ENCODE data around the gene CEACAM4.

CEACAM4 gene

DNA sequence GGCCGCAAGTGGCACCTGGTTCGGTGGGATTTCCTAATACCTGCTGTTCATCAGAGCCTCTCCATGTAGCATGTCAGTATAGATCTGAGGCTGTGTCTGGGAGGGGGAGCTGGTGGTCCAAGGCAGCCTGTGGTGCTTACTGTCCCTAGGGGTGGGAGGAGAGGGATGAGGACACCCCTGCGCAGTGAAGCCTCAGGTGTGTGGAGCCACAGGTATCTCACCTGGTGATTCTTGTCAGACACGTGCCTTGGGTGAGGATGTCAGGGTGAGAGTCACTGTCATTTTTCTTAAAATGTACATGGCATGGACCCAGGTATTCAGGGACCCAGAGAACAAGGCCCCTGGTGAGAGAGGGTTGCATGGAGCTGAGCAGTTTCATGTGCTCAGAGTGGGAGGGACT lies 11.7 kb downstream of the CEACAM4 start:
- Histone ChIP-seq H2BK5ac (ENCODE audit: low read depth, low read length, poor library complexity, severe bottlenecking) (no peak overlapping the region), H3K4me1 (ENCODE audit: control insufficient read depth, insufficient read depth, low read depth, low read length) (no peaks in the 10 kb centered on the region), H2AFZ (ENCODE audit: low read depth, low read length) (no peak overlapping the region), H3K9ac (ENCODE audit: low read length) (no peak overlapping the region), H3K18ac (ENCODE audit: low read depth in 1 of 2, low read length in 2 of 2) (no peak overlapping the region), H2BK12ac (ENCODE audit: low read length in 2 of 2) (no peak overlapping the region), H2BK15ac (ENCODE audit: low read depth, poor library complexity, severe bottlenecking) (no peak overlapping the region), H2AK5ac (ENCODE audit: low read length, severe bottlenecking) (no peak overlapping the region), H3K4me2 (ENCODE audit: low read length, poor library complexity, severe bottlenecking) (no peak overlapping the region), H4K8ac (ENCODE audit: low read length) (no peak overlapping the region), H4K91ac (ENCODE audit: low read length) (no peak overlapping the region), H3K23ac (ENCODE audit: low read length in 2 of 2) (no peak overlapping the region), H3K4ac (ENCODE audit: low read depth in 1 of 2, low read length in 2 of 2) (no peak overlapping the region), H3K27ac (ENCODE audit: low read length, poor library complexity, severe bottlenecking) (no peak overlapping the region), H3K4me3 (ENCODE audit: insufficient read depth in 1 of 2, low read depth in 1 of 2, low read length in 2 of 2) (no peak overlapping the region), H3K36me3 (ENCODE audit: control insufficient read depth in 1 of 2, insufficient read depth in 2 of 2, low read depth in 1 of 2, low read length in 2 of 2) (no peaks in the 10 kb centered on the region), H3K27me3 (ENCODE audit: control insufficient read depth in 1 of 2, insufficient read depth in 1 of 2, low read length in 2 of 2) (peaks cover 0 to 11% of the 10 kb centered on the region in 2 experiments), H3K14ac (ENCODE audit: low read length in 2 of 2) (no peak overlapping the region), H3K79me1 (replicated peaks; ENCODE audit: low read length, poor library complexity, severe bottlenecking) (no peaks in the 10 kb centered on the region), H2BK120ac (ENCODE audit: low read depth, low read length) (no peak overlapping the region), H3K9me3 (ENCODE audit: control insufficient read depth, low read length) (no peaks in the 10 kb centered on the region)
- DNase-seq = no peak
- WGBS = 84% methylated on average over 4 of the region's 4 CpGs

DNA sequence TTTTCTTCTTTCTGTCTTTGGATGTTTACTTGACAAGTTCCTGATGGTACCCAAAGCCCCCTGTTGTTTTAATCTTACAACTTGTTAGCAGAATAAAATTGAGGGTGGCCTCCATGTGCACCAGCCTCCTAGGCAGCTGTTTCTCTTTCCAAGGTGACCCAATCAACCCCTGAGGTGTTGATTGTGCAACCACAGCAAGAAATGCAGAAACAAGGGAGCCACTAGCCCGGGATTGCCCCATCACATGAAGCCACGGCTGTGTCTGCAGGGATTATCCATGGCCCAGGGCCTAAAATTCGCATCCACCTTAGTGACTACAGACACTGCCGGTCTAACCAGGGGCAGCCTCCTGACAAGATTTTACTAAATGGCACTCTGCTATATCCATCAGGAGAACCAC lies 14.4 kb downstream of the CEACAM4 start:
- Histone ChIP-seq H3K79me1 (replicated peaks; ENCODE audit: low read length, poor library complexity, severe bottlenecking) (no peaks in the 10 kb centered on the region), H2BK12ac (ENCODE audit: low read length in 2 of 2) (no peak overlapping the region), H3K23ac (ENCODE audit: low read length in 2 of 2) (no peak overlapping the region), H3K4me3 (ENCODE audit: insufficient read depth in 1 of 2, low read depth in 1 of 2, low read length in 2 of 2) (no peak overlapping the region), H3K14ac (ENCODE audit: low read length in 2 of 2) (no peak overlapping the region), H4K8ac (ENCODE audit: low read length) (no peak overlapping the region), H3K9me3 (ENCODE audit: control insufficient read depth, low read length) (no peaks in the 10 kb centered on the region), H3K18ac (ENCODE audit: low read depth in 1 of 2, low read length in 2 of 2) (no peak overlapping the region), H2AFZ (ENCODE audit: low read depth, low read length) (no peak overlapping the region), H3K4me1 (ENCODE audit: control insufficient read depth, insufficient read depth, low read depth, low read length) (no peaks in the 10 kb centered on the region), H2BK15ac (ENCODE audit: low read depth, poor library complexity, severe bottlenecking) (no peak overlapping the region), H3K4me2 (ENCODE audit: low read length, poor library complexity, severe bottlenecking) (no peak overlapping the region), H2BK120ac (ENCODE audit: low read depth, low read length) (no peak overlapping the region), H3K36me3 (ENCODE audit: control insufficient read depth in 1 of 2, insufficient read depth in 2 of 2, low read depth in 1 of 2, low read length in 2 of 2) (no peaks in the 10 kb centered on the region), H3K27ac (ENCODE audit: low read length, poor library complexity, severe bottlenecking) (no peak overlapping the region), H2AK5ac (ENCODE audit: low read length, severe bottlenecking) (no peak overlapping the region), H4K91ac (ENCODE audit: low read length) (no peak overlapping the region), H3K4ac (ENCODE audit: low read depth in 1 of 2, low read length in 2 of 2) (no peak overlapping the region), H3K9ac (ENCODE audit: low read length) (no peak overlapping the region), H2BK5ac (ENCODE audit: low read depth, low read length, poor library complexity, severe bottlenecking) (no peak overlapping the region), H3K27me3 (ENCODE audit: control insufficient read depth in 1 of 2, insufficient read depth in 1 of 2, low read length in 2 of 2) (peaks cover 0 to 23% of the 10 kb centered on the region in 2 experiments)
- DNase-seq = no peak
- WGBS = 51% methylated on average over 4 of the region's 4 CpGs

DNA sequence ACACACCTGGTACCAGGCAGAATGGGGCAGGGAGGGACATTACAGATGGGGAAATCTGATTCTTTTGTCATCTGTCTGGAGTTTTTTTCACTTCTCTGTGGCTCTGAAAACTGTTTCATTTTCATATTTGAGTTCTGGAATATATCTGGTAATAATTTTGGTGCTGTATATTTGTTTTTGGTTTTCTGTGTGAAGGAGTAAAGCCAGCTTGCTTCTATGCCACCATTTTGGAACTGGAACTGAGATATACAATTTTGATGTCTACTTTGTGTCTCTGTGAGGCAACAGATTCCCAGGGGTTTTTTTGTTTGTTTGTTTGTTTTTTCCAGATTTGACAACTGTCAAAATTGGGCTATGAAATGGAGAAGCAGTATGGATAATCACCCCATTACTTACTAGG lies 16.1 kb downstream of the CEACAM4 start:
- H2BK15ac ChIP-seq (ENCODE audit: low read depth, poor library complexity, severe bottlenecking) = no peak overlapping the region
- no peak overlapping the region for H3K9ac ChIP-seq (ENCODE audit: low read length)
- no peaks in the 10 kb centered on the region for H3K4me1 ChIP-seq (ENCODE audit: control insufficient read depth, insufficient read depth, low read depth, low read length)
- H4K8ac ChIP-seq (ENCODE audit: low read length) = no peak overlapping the region
- H3K4me2 ChIP-seq (ENCODE audit: low read length, poor library complexity, severe bottlenecking) = no peak overlapping the region
- H2AK5ac ChIP-seq (ENCODE audit: low read length, severe bottlenecking) = no peak overlapping the region
- H2BK5ac ChIP-seq (ENCODE audit: low read depth, low read length, poor library complexity, severe bottlenecking) = no peak overlapping the region
- no peak overlapping the region for H3K14ac ChIP-seq (ENCODE audit: low read length in 2 of 2)
- no peak overlapping the region for H4K91ac ChIP-seq (ENCODE audit: low read length)
- H3K23ac ChIP-seq (ENCODE audit: low read length in 2 of 2) = no peak overlapping the region
- H3K4me3 ChIP-seq (ENCODE audit: insufficient read depth in 1 of 2, low read depth in 1 of 2, low read length in 2 of 2) = no peak overlapping the region
- H3K18ac ChIP-seq (ENCODE audit: low read depth in 1 of 2, low read length in 2 of 2) = no peak overlapping the region
- no peaks in the 10 kb centered on the region for H3K36me3 ChIP-seq (ENCODE audit: control insufficient read depth in 1 of 2, insufficient read depth in 2 of 2, low read depth in 1 of 2, low read length in 2 of 2)
- H2BK120ac ChIP-seq (ENCODE audit: low read depth, low read length) = no peak overlapping the region
- H2AFZ ChIP-seq (ENCODE audit: low read depth, low read length) = no peak overlapping the region
- H3K4ac ChIP-seq (ENCODE audit: low read depth in 1 of 2, low read length in 2 of 2) = no peak overlapping the region
- no peak overlapping the region for H2BK12ac ChIP-seq (ENCODE audit: low read length in 2 of 2)
- no peaks in the 10 kb centered on the region for H3K9me3 ChIP-seq (ENCODE audit: control insufficient read depth, low read length)
- H3K27ac ChIP-seq (ENCODE audit: low read length, poor library complexity, severe bottlenecking) = no peak overlapping the region
- DNase-seq = no peak
- peaks cover 4 to 19% of the 10 kb centered on the region in 2 experiments for H3K27me3 ChIP-seq (ENCODE audit: control insufficient read depth in 1 of 2, insufficient read depth in 1 of 2, low read length in 2 of 2)
- H3K79me1 ChIP-seq (replicated peaks; ENCODE audit: low read length, poor library complexity, severe bottlenecking) = no peaks in the 10 kb centered on the region

DNA sequence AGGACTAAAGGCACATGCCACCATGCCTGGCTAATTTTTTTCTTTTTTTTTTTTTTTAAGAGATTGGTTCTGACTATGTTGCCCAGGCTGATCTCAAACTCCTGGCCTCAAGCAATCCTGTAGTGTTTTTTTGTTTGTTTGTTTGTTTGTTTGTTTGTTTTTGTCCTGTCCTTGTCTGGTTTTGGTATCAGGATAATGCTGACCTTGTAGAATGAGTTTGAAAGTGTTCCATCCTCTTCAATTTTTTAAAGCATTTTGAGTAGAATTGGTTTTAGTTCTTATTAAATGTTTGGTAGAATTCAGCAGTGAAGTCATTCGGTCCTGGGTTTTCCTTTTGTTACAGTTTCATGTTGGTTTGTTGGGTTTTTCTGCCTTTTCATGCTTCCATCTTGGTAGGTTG lies 19.2 kb downstream of the CEACAM4 start:
- Histone ChIP-seq H3K27me3 (ENCODE audit: control insufficient read depth in 1 of 2, insufficient read depth in 1 of 2, low read length in 2 of 2) (peaks cover 15 to 27% of the 10 kb centered on the region in 2 experiments), H3K4me3 (ENCODE audit: insufficient read depth in 1 of 2, low read depth in 1 of 2, low read length in 2 of 2) (no peak overlapping the region), H3K4ac (ENCODE audit: low read depth in 1 of 2, low read length in 2 of 2) (no peak overlapping the region), H2AFZ (ENCODE audit: low read depth, low read length) (no peak overlapping the region), H2AK5ac (ENCODE audit: low read length, severe bottlenecking) (no peak overlapping the region), H3K9me3 (ENCODE audit: control insufficient read depth, low read length) (no peaks in the 10 kb centered on the region), H4K91ac (ENCODE audit: low read length) (no peak overlapping the region), H3K9ac (ENCODE audit: low read length) (no peak overlapping the region), H3K18ac (ENCODE audit: low read depth in 1 of 2, low read length in 2 of 2) (no peak overlapping the region), H4K8ac (ENCODE audit: low read length) (no peak overlapping the region), H3K4me1 (ENCODE audit: control insufficient read depth, insufficient read depth, low read depth, low read length) (no peaks in the 10 kb centered on the region), H3K4me2 (ENCODE audit: low read length, poor library complexity, severe bottlenecking) (no peak overlapping the region), H3K14ac (ENCODE audit: low read length in 2 of 2) (no peak overlapping the region), H3K36me3 (ENCODE audit: control insufficient read depth in 1 of 2, insufficient read depth in 2 of 2, low read depth in 1 of 2, low read length in 2 of 2) (no peaks in the 10 kb centered on the region), H3K23ac (ENCODE audit: low read length in 2 of 2) (no peak overlapping the region), H2BK12ac (ENCODE audit: low read length in 2 of 2) (no peak overlapping the region), H3K79me1 (replicated peaks; ENCODE audit: low read length, poor library complexity, severe bottlenecking) (no peaks in the 10 kb centered on the region), H2BK5ac (ENCODE audit: low read depth, low read length, poor library complexity, severe bottlenecking) (no peak overlapping the region), H3K27ac (ENCODE audit: low read length, poor library complexity, severe bottlenecking) (no peak overlapping the region), H2BK120ac (ENCODE audit: low read depth, low read length) (no peak overlapping the region), H2BK15ac (ENCODE audit: low read depth, poor library complexity, severe bottlenecking) (no peak overlapping the region)
- DNase-seq = no peak
- WGBS = 67% methylated on average over 1 of the region's 1 CpG
